GM18498 (cell line): ENCODE data around the gene CCDC85B.
A peak's percentile ranks its signal among the peaks of the same experiment; 100 is the strongest.
"Not testable (repeated sequence)": the region's sequence is repeated elsewhere in the genome, so short reads cannot be mapped to it uniquely, and the experiment has no call there.

ENCODE experiments used
- ATAC-seq: cut with Tn5 transposase; IDR thresholded peaks from one replicate; pipeline ENCODE4 v1.9.1; 2021; ENCODE audit warnings: mild to moderate bottlenecking, moderate library complexity; ENCODE audit not compliant: unreplicated experiment

CCDC85B gene

DNA sequence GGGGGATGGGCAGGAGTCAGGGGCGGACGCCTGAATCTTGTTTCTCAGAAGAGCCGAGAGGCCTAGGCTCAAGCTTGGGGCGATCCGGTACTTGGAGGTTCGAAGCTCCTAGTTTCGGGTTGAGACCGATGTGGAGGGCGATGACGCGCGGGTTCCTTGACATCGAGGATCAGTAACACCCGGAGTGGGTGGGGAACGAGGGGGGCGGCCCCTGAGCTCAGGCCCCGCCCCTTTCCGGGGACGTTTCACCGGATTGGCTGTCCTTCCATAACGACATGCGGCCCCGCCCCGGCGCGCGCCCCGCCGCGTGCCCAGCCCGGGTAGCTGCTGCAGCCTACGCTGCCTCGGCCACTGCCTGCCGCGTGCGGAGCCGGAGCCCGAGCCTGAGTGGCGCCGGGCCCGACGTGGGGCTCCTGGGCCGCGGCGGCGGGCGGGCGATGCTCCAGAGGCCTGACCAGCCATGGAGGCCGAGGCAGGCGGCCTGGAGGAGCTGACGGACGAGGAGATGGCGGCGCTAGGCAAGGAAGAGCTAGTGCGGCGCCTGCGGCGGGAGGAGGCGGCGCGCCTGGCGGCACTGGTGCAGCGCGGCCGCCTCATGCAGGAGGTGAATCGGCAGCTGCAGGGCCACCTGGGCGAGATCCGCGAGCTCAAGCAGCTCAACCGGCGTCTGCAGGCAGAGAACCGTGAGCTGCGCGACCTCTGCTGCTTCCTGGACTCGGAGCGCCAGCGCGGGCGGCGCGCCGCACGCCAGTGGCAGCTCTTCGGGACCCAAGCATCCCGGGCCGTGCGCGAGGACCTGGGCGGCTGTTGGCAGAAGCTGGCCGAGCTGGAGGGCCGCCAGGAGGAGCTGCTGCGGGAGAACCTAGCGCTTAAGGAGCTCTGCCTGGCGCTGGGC is at the start of gene CCDC85B:
Gene CCDC85B (plus strand): TSS at position 350 of the 895 bp plus-strand sequence. CDS start 111 bp downstream, at position 461.
- ATAC-seq = peak; percentile 52

DNA sequence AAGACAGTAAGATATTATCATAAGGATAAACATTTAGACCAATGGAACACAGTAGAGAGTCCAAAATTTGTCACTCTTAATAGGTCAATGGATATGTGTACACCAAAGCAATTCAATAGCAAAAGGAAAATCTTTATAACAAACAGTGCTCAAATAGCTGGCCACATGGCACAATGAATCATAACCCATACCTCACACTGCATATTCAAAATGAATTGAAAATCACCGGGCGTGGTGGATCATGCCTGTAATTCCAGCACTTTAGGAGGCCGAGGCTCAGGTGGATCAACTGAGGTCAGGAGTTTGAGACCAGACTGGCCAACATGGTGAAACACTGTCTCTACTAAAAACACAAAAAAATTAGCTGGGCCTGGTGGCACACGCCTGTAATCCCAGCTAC is 48.3 kb upstream of the CCDC85B start:
- no peak for ATAC-seq

DNA sequence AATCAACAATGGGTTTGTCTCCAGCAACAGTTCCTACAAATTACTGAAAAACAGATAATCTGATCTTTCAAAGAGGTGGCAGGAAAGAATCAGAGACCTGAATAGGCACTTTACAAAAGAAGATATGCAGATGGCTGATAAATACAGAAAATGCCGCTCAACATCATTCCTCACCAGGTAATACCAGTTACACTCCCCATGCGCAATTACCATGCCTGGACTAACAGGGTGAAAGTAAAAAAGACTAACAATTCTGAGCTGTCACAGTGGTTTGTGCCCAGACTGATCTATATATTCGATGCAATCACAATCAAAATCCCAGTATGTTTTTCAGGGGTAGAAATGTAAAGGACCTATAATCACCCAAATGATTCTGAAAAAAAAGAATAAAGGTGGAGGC is 46.7 kb upstream of the CCDC85B start:
- no peak for ATAC-seq

DNA sequence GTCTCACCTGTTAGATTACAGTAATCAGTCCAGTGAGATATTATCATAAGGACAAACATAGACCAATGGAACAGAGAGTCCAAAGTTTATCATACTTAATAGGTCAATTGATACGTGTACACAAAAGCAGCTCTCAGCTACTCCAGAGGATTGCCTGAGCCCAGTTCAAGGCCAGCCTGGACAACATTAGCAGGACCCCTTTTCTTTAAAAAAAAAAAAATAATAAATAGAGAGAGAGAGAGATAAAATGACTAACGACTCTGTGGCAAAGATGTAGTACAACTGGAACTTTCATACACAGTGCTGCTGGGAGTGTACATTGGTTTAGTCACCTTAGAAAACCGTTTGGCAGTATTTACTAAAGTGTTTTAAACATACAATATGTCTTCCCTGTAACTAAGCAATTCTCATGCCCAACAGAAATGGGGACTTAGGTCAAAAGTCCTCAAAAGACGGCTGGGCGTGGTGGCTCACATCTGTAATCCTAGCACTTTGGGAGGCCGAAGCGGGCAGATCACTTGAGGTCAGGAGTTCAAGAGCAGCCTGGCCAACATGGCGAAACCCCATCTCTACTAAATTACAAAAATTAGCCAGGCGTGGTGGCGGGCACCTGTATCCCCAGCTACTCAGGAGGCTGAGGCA is 46.1 kb upstream of the CCDC85B start:
- ATAC-seq = no peak

DNA sequence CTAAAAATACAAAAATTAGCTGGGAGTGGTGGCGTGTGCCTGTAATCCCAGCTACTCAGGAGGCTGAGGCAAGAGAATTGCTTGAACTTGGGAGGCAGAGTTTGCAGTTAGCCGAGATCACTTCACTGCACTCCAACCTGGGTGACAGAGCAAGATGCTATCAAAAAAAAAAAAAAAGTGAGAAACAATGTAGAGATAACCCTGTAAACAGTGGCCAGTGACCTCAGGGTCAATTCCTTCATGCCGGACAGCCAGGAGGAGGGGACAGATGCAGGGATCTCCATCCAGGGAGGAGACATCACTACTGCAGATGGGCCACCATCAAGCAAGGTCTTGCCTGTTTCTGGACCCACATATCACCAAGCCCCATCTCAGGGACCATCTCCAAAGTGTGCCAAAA is 42.7 kb upstream of the CCDC85B start:
- ATAC-seq = no peak

DNA sequence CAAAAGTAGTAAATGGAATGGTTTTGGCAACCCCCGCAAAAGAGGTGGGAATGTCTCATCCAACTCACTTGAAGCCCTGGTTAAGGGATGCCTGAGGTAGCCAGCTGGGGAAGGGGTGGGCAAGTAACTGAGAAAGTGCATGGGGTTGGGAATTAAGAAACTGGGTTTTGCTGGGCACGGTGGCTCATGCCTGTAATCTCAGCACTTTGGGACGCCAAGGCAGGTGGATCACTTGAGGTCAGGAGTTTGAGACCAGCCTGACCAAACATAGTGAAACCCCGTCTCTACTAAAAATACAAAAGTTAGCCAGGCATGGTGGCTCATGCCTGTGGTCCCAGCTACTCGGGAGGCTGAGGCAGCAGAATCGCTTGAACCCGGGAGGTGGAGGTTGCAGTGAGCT is 41.8 kb upstream of the CCDC85B start:
- not testable (repeated sequence) for ATAC-seq

DNA sequence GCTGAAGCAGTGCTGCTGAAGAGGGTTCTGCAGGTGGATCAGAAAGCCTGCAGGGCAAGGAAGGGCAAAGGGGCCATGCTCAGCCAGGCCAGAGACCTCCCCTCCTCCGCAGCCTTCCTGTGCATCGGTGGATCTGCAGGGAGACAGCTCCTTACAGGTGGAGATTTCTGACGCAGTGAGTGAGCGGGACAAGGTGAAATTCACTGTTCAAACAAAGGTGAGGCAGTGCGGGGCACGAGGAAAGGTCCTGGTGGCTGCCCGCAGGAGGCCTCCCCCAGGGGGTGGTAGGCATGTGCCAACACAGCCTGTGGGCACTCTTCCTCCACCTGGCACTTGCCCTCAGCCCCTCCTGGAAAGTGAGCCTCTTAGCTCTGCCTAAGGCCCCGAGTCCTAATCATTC is 41.1 kb upstream of the CCDC85B start:
- ATAC-seq = no peak

DNA sequence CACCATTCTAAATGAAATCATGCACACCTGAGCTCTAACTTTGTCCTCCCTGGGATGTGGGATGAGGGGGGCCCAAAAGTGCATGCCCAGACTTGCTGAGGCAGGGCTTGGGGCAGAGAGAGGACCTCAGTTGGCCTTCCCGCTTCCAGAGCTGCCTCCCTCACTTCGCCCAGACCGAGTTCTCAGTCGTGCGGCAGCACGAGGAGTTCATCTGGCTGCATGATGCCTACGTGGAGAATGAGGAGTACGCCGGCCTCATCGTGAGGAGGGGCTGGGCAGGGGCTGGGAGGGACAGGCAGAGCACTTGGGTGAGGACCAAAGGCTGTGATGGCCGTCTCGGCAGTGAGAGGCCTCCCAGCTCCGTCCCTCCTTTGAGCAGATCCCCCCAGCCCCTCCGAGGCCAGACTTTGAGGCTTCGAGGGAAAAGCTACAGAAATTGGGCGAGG is 40.7 kb upstream of the CCDC85B start:
- ATAC-seq = no peak

DNA sequence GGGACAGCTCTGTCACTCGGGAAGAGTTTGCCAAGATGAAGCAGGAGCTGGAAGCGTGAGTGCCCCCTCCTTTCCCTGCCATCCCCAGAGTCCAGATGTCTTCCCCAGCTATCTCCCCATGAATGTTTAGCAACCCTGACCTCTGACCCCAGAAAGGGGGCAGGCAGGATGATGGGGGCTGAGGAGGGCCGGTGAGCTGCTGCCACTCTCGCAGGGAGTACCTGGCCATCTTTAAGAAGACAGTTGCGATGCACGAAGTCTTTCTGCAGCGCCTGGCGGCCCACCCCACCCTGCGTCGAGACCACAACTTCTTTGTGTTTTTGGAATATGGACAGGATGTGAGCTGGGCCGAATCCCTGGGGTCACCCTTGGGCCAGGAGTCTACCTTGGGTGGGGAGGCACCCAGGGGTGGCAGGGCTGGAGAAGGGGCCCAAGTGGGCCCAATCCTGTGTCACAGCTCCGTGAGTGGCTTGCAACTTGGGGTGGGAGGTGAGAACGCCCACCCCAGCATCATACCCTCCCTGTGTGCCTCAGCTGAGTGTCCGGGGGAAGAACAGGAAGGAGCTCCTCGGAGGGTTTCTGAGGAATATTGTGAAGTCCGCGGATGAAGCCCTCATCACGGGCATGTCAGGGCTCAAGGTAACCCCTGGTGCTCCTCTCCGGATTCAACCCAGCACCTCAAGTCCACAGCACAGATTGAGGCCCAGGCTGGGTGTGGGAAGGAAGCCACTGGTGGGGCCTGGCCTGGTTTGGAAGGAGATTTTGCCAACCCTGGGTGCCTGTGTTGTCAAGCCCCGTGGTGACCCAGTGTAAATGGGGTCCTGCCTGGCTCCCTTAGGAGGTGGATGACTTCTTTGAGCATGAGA is 40.0 kb upstream of the CCDC85B start:
- ATAC-seq = no peak

DNA sequence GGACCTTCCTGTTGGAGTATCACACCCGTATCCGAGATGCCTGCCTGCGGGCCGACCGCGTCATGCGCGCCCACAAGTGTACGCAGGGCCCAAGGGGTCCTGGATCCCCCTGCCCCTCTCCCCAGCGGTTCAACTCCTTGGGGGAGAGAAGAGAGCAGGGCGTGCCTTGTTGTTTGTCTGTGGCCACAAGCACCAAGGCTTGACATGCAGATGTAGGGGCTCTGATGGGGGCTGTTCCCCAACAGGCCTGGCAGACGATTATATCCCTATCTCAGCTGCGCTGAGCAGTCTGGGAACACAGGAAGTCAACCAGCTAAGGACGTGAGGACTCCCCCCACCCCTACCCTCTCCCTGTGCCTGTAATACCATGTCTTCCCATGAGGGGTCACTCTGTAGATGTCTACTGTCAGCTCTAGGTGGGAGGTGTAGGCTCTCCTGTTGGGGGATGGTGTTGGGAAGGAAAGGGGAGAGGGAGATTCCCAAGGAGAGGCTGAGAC is 39.3 kb upstream of the CCDC85B start:
- no peak for ATAC-seq

DNA sequence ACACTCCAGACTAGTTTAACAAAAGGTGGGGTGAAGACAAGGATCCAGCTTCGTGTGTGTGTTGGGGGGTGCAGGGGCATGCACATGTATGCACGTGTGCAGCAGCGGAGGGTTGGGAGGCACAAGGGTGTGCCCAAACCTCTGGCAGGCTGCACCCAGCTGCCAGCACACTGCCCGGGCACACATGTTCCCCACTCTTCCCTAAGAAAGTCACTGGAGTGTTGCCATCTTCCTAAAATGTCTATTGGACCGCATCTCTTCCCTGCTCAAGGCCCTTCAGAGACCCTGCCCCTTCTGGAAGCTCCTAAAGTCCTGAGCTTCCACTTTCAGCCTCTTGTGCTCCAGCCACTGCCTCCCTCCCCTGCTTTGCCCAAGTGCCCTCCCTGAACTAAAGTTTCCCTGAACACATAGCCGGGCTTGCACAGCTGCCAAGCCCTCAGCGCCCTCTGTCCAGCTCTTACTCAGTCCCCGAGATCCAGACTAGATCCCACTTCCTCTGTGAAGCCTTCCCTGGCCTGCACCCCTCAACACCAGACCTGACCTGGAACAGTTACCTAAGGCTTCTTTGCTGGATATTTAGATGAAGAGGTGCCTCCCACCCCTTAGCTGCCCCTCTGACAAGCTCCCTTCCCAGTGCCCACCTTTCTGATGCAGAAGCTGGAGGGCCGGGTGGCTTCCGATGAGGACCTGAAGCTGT is 38.5 kb upstream of the CCDC85B start:
- no peak for ATAC-seq

DNA sequence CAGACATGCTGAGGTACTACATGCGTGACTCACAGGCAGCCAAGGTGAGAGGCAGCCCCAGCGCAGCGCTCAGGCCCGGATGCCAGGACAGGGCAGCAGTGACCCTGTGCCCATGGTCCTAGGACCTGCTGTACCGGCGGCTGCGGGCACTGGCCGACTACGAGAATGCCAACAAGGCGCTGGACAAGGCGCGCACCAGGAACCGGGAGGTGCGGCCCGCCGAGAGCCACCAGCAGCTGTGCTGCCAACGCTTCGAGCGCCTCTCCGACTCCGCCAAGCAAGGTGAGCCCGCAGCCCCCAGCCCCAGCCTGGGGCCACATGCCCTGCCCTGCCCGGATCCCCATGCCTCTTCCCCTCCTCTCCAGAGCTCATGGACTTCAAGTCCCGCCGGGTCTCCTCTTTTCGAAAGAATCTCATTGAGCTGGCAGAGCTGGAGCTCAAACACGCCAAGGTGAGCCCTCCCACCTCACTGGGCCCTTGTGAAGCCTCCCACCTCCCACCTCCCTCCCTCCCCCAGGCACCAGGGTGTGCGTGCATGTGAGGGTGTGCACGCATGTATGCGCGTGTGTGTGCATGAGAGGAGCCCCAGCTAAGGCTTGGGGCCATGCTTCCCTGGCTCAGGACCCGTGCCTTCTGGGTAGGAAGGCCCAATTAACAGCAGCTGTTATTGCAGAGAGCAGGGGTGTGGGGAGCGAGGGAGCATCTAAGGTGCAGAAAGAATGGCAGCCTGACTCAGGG is 37.8 kb upstream of the CCDC85B start:
- ATAC-seq = no peak

DNA sequence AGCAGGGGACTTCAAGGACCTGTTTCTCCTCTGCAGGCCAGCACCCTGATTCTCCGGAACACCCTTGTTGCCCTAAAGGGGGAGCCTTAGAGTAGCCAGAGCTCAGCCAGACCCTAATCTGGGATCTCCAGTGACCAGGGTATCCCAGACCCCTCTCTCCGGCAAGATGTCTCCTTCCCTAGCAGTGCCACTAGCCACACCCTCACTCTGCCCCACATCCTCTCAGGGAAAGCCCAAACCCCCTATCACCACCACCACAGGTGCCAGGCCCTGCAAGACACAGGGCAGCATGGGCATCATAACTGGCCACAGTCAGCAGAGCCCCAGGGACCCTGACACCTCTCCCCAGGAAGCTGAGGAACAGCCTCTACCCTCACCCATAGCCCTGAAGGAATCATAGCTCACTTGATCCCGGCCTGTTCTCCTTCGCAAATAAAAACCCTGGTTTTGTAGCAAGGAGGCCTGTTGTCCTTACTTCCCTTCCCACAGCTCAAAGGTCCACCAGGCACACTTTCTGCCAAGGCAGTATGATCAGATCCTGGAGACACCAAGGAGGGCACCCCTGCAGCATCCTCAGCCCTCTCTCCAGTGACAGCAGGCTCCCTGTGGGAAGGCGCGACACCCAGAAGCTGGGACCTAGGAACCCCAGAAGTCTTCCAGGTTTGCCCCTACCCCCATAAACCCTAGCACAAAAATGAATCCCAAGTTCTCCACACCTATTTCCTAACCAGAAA is 37.1 kb upstream of the CCDC85B start:
- ATAC-seq = no peak

DNA sequence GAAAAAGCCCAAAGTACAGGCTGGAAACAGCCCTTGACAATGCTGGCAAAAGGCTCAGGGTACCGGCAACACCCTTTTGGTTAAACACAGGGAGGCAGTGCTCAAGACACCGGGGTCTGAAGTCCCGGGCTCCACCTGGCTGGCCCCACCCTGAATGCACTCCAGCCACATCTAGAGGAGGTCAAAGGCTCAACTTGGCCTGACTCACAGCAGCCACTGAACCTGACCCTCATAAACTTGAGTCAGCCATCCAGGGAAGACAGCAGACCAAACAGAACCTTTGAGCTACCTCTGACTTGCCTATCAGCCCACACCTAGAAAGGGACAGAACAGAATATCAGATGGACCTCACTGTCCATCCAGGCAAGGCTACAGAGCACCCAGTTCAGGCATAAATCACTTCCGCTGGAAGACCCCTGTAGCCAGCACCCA is 36.3 kb upstream of the CCDC85B start:
- no peak for ATAC-seq

DNA sequence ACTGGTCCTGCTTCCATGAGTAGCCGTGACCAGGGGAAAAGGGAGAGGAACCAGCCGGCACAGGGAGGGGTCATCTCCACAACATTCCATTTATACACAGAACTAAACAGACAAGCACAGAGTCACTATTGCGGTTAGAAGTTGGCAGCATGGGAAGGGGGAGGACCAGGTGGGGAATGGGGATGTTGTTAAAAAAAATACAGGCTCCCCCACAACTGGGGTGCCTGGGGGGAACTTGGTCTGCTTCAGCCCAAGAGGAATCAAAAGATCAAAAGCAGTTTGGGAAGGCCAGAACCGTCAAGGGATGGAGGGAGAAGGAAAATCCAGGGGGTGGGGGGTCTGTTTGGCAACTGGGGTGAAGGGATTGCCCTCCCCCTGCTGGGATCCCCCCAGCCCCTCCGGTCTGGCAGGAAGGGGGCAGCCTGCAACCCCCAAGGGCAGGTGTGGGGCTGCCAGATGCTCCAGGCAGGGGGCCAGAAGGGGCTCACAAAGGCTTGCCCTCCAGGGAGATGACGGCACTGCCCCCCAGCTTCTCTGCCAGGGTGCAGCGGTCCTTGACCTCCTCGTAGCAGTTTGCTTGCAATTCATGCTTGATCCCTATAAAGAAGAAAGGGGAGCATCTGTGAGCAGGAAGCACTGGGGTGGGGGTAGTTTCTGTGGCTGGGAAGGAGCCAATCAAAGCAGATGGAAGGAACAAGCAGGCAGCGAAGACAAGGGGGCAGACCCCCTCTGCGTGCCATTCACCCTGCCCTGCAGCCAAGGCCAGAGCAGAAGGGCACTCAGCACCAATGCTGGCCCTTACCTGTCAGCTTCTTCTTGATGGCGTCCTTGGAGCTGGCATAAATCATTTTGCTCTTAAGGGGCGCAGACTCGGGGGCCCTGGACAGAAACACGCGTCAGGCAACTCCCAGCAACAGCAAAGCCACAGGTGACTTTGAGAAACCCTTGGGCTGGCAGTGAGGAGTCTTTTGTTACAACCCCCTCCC is 35.3 kb upstream of the CCDC85B start:
- ATAC-seq = no peak

DNA sequence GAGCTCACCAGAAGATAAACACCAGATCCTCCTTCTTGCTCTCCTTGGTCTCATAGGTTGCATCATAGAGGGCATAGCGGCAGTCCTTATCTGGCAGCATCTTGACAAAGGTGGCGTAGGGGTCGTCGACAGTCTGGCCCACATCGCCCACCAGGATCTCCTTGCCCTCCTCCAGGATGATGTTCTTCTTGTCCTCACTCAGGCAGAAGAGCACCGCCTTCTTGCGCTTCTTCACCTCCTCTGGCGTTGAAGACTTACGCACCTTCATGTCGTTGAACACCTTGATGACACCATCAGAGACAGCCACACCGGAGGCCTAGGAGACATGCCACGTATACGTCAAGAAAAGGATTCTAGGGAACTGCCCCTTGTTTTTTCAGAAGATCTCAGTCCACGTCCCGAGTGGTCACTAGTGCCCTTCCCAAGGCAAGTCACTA is 34.5 kb upstream of the CCDC85B start:
- ATAC-seq = no peak

DNA sequence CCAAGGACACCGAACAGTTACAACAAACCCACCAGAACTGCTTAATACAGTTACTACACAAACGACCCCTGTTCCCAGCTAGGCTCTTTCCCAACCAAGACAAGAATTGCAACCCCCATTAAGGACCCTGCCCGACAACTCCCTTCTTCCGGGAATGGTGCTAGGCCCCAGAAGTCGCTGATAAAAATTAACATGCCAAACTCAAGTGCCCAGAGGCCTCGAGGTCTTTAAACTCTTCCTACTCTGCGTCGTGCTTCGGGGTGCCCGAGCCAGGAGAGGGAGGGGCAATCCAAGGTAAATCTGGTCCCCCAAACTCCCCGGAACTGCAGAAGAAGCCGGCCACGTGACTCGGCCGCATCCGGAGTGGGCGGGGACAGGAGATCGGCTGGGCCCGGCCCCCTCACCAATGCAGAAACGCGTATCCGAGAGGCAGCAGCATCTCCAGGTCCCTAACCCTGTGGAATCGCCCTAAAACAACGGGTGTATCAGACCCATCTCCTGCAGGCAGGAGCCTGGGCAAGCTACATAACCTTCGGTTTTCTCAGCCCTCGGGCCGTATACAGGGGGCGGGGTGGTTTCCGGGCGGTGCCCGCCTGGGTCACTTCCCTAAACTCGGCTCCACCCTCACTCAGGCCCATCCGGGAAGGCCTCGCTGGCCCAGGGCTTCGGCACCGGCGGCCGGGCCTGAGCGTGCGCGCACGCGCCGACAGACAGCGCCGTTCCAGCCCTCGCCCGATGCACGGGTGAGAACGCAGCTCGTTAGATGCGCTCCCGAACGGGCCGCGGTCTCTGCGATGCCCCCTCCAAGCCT is 33.6 kb upstream of the CCDC85B start:
- ATAC-seq = peak; percentile 29
